Activated T-cell treated with anti-CD3 and anti-CD28 coated beads for 1 hour (primary cell): ENCODE data around the gene CSF1.

Source experiments
- DNase-seq: peaks from one replicate; pipeline ENCODE4 v3.0.0-alpha.2; 2020; ENCODE audit warnings: low read depth

CSF1 gene

GRCh38 chr1:109922326-109922725 lies 11.7 kb downstream of the CSF1 start:
- DNase-seq = no peak

GRCh38 chr1:109923131-109923945 lies 12.7 kb downstream of the CSF1 start:
- no peak for DNase-seq

DNA sequence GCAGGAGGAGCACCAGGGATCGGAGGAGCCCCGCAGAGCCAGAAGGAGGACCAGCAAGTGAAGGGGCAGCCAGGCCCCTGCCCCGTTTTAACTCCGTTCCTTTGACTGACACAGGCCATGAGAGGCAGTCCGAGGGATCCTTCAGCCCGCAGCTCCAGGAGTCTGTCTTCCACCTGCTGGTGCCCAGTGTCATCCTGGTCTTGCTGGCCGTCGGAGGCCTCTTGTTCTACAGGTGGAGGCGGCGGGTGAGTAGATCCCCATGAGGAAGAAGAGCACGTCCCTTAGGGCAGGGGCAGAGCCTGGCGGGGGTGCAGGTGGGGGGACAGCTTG lies 13.3 kb downstream of the CSF1 start:
- DNase-seq = no peak

- no peak for DNase-seq
These were observed 13.7 kb downstream of the CSF1 start for GRCh38 chr1:109924316-109924715.

- DNase-seq = no peak
These were observed 14.7 kb downstream of the CSF1 start for GRCh38 chr1:109925159-109925990.

GRCh38 chr1:109926662-109927300 lies 16.1 kb downstream of the CSF1 start:
- DNase-seq = no peak

DNA sequence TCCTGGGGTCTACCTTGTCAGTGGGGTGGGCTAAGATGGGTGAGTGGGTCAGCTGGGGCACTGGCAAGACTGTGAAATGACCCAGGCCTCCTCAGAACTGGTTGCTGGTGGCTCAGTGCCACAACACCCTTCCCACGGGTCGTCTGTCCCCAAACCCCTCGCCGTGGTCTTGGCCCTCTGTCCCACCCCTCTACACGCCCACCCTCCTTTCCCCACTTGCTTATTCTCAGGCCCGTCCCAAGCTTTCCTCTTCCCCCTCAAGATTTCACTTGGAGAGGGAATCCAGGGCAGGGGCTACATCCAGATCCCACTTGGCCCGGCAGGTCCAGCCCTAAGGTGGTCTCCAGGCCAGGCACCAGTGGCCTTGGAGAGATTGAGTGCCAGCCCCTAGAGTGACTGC lies 16.7 kb downstream of the CSF1 start:
- DNase-seq = no peak

- DNase-seq = no peak
These were observed 17.3 kb downstream of the CSF1 start for GRCh38 chr1:109927911-109928321.

DNA sequence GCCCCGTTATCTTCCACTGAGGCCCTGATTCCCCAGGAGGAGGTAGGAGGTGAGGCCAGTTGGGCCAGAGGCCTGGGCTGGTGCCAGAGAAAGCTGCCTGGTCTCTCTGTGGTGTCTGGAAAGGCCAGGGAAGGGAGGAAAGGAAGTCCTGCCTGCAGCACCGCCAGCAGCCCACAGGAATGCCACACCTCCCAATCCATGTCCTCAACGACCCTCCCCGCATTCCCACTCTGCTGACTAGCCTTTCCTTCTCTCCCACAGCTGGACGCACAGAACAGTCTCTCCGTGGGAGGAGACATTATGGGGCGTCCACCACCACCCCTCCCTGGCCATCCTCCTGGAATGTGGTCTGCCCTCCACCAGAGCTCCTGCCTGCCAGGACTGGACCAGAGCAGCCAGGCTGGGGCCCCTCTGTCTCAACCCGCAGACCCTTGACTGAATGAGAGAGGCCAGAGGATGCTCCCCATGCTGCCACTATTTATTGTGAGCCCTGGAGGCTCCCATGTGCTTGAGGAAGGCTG lies 18.0 kb downstream of the CSF1 start:
- no peak for DNase-seq

DNA sequence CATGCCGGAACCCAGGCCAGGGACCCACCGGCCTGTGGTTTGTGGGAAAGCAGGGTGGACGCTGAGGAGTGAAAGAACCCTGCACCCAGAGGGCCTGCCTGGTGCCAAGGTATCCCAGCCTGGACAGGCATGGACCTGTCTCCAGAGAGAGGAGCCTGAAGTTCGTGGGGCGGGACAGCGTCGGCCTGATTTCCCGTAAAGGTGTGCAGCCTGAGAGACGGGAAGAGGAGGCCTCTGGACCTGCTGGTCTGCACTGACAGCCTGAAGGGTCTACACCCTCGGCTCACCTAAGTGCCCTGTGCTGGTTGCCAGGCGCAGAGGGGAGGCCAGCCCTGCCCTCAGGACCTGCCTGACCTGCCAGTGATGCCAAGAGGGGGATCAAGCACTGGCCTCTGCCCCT lies 18.5 kb downstream of the CSF1 start:
- DNase-seq = no peak

DNA sequence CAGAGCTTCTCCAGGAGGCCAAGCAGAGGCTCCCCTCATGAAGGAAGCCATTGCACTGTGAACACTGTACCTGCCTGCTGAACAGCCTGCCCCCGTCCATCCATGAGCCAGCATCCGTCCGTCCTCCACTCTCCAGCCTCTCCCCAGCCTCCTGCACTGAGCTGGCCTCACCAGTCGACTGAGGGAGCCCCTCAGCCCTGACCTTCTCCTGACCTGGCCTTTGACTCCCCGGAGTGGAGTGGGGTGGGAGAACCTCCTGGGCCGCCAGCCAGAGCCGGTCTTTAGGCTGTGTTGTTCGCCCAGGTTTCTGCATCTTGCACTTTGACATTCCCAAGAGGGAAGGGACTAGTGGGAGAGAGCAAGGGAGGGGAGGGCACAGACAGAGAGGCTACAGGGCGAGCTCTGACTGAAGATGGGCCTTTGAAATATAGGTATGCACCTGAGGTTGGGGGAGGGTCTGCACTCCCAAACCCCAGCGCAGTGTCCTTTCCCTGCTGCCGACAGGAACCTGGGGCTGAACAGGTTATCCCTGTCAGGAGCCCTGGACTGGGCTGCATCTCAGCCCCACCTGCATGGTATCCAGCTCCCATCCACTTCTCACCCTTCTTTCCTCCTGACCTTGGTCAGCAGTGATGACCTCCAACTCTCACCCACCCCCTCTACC lies 19.1 kb downstream of the CSF1 start:
- DNase-seq = no peak

DNA sequence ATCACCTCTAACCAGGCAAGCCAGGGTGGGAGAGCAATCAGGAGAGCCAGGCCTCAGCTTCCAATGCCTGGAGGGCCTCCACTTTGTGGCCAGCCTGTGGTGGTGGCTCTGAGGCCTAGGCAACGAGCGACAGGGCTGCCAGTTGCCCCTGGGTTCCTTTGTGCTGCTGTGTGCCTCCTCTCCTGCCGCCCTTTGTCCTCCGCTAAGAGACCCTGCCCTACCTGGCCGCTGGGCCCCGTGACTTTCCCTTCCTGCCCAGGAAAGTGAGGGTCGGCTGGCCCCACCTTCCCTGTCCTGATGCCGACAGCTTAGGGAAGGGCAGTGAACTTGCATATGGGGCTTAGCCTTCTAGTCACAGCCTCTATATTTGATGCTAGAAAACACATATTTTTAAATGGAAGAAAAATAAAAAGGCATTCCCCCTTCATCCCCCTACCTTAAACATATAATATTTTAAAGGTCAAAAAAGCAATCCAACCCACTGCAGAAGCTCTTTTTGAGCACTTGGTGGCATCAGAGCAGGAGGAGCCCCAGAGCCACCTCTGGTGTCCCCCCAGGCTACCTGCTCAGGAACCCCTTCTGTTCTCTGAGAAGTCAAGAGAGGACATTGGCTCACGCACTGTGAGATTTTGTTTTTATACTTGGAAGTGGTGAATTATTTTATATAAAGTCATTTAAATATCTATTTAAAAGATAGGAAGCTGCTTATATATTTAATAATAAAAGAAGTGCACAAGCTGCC lies 19.8 kb downstream of the CSF1 start:
- DNase-seq = no peak

DNA sequence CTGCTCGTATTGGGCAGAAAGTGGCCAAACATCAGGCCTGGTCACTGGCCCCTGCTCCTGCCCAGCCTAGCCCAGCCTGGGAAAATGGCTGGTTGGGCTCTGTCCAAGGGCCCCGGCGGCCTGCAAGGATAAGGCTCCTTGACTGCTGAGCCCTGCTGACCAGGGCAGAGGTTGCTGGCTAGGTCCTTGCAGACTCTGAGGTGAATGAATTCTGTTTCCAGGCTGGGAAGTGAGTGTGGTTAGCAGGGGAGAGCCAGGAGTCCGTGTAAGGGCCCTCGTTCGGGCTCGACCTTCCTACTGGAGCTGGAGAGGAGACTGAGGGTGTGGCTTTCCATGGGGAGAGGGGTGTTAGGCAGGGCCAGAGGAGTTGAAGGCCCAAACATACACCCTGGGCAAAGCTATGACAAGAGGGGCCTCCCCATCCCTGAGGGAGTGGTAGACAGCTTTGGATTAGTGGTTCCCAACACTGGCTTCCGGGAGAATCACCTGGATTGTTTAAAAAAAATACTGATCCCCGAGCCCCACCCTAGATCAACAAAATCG lies 20.6 kb downstream of the CSF1 start:
- no peak for DNase-seq

DNA sequence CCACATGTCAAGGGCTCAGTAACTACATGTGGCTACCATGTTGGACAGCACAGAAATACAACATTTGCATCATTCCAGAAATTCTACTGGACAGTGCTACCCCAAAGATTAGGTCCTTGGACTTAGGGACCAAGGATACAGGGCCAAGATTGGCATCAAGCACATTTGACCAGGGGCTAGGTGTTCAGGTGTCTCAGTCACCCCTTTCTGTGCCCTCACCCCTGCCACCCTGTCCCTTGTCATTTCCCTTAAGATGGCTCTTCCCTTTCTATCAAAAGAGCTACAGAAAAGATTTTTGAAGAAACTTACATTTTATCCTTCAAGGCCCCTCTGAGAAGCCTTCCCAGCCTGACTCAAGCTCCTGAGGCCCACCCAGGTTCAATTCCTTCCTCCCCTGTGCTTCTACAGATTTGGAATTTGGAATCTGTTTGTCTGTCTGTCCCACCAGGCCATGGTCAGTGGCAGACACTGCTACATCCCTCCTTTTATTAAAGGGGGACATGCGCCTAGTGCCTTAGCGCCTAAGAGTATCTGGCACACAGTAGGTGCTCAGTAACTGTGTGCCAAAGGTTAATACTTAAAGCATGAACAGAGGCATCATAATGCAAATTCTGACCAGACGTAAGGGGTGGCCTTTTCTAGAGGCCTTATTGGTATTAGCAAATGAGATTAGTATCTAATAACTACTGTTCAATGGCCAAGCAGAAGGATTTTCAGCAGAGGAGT lies 21.4 kb downstream of the CSF1 start:
- DNase-seq = no peak

- no peak for DNase-seq
These were observed 22.0 kb downstream of the CSF1 start for GRCh38 chr1:109932679-109933078.

GRCh38 chr1:109933856-109934711 lies 23.4 kb downstream of the CSF1 start:
- DNase-seq = no peak

DNA sequence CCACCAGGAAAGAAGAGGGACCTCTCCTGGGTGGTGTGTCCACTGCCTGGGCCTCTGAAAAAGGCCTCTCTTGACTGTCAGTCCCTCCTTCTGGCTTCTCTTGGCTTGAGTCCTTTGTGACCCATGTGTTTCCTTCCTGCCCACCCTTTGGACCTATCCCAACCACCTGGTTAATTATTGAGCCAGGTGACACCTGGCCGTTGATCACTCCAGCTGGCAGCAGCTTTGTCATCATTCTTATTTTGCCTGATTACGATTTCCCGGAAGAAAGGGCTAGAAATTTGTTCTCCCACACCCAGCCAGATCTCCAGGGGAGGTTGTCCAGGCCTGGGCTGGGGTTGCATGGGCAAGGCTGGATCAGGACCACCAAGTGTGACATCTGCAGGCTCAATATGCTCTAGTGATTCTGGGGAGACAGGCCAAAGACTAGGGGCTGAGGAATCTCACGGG lies 24.8 kb downstream of the CSF1 start:
- DNase-seq = no peak

DNA sequence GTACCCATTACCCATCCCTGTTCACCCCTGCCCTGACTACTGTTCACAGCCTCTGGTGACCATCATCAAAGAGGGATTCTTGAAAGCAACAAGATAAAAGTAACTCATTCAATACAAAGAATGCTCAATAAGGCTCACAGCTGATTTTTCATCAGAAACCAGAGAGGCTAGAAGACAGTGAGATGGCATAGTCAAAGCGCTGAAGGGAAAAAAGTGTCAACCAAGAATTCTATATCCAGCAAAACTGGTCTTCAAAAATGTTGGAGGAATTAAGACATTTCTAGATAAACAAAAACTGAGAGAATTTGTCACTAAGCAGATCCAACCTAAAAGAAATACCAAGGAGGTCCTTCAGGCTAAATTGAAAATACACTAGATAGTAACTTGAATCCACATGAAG lies 27.1 kb downstream of the CSF1 start:
- DNase-seq = no peak

GRCh38 chr1:109938556-109938955 lies 27.9 kb downstream of the CSF1 start:
- DNase-seq = no peak
